WTC11 (cell line): Measurements from ENCODE around the gene GPD1L.

Experiments
- CTCF ChIP-seq: fragments of 200-600 bp; IDR thresholded peaks from 2 replicates; pipeline ENCODE4 v1.8.0; 2022; ENCODE audit warnings: antibody characterized with exemption
- SP1 ChIP-seq: sonication (generic); formaldehyde crosslinking; conservative IDR thresholded peaks from 2 replicates; pipeline ENCODE4 v1.8.1; 2022; ENCODE audit warnings: missing genetic modification reagents
- ZNF232 ChIP-seq: sonication (generic); formaldehyde crosslinking; IDR thresholded peaks from 2 replicates; pipeline ENCODE4 v1.8.0; 2022; ENCODE audit warnings: mild to moderate bottlenecking, missing genetic modification reagents

GRCh38 chr3:32165442-32165841, 59.0 kb downstream of the GPD1L start:
- TF ChIP-seq CTCF: no peak
- no peak for TF ChIP-seq SP1 (CRISPR knock-in tag)
- no peak for TF ChIP-seq ZNF232 (CRISPR knock-in tag)
